NK-92 (cell line): ENCODE measurements around the gene PATJ.
"Not testable (repeated sequence)": the region's sequence is repeated elsewhere in the genome, so short reads cannot be mapped to it uniquely, and the experiment has no call there.

Experiments
- DNase-seq: peaks from one replicate; lab custom pipeline; 2025; ENCODE audit not compliant: unreplicated experiment; lab: John Stamatoyannopoulos, UW

The PATJ gene

GRCh38 chr1:61741711-61742619, at the start of gene PATJ:
PATJ (plus strand) TSS chr1:61742480; CDS start chr1:61762893, 20,413 bp downstream.
- DNase-seq = no peak

- no peak for DNase-seq
Observed at GRCh38 chr1:61699911-61700851, 42.1 kb upstream of the PATJ start.

- DNase-seq = no peak
Observed at GRCh38 chr1:61708953-61709907, 33.0 kb upstream of the PATJ start.

GRCh38 chr1:61709908-61710289, 32.4 kb upstream of the PATJ start:
- DNase-seq = no peak

GRCh38 chr1:61711257-61711656, 31.0 kb upstream of the PATJ start:
- not testable (repeated sequence) for DNase-seq

- no peak for DNase-seq
Observed at GRCh38 chr1:61711969-61712368, 30.3 kb upstream of the PATJ start.

- DNase-seq = not testable (repeated sequence)
Observed at GRCh38 chr1:61718996-61719663, 23.1 kb upstream of the PATJ start.

GRCh38 chr1:61724506-61724812, 17.8 kb upstream of the PATJ start:
- no peak for DNase-seq

- peak; percentile 30 for DNase-seq
Observed at GRCh38 chr1:61724813-61725694, 17.2 kb upstream of the PATJ start, which contains the start of gene TM2D1. TM2D1 (minus strand) TSS chr1:61725141; CDS start chr1:61725120, 21 bp downstream.

GRCh38 chr1:61727544-61727943, 14.7 kb upstream of the PATJ start:
- no peak for DNase-seq

- not testable (repeated sequence) for DNase-seq
Observed at GRCh38 chr1:61730679-61731078, 11.6 kb upstream of the PATJ start.

- DNase-seq = no peak
Observed at GRCh38 chr1:61732726-61733125, 9.6 kb upstream of the PATJ start.

GRCh38 chr1:61740751-61741700, 1.3 kb upstream of the PATJ start:
- no peak for DNase-seq

GRCh38 chr1:61742620-61743430, 545 bp downstream of the PATJ start:
- DNase-seq = no peak

- no peak for DNase-seq
Observed at GRCh38 chr1:61743431-61743705, 1.1 kb downstream of the PATJ start.

- no peak for DNase-seq
Observed at GRCh38 chr1:61743716-61744580, 1.7 kb downstream of the PATJ start.
